Lung microvascular endothelial cell (primary cell): ENCODE data around the gene SPTAN1. TPM values are rescaled to one million over a fixed set of nuclear protein-coding genes. Genes with fewer than 3 reads are reported as not detected.
A peak's percentile ranks its signal among the peaks of the same experiment; 100 is the strongest.

Source experiments
- DNase-seq, 2 donors: peaks; one replicate each; pipeline versions ENCODE4 v3.0.0 to v3.0.0-alpha.2; 2010; ENCODE audit warnings: low read depth in 2 of 2
- total RNA-seq: library from RNA; depleted of rRNA; stranded (reverse); fragments of >200 nt; gene quantifications from 2 replicates; pipeline ENCODE4 v1.2.1, GENCODE V29; 2014

Gene SPTAN1
- total RNA-seq, 1 donor from 2014 or later, result 449 TPM

DNA sequence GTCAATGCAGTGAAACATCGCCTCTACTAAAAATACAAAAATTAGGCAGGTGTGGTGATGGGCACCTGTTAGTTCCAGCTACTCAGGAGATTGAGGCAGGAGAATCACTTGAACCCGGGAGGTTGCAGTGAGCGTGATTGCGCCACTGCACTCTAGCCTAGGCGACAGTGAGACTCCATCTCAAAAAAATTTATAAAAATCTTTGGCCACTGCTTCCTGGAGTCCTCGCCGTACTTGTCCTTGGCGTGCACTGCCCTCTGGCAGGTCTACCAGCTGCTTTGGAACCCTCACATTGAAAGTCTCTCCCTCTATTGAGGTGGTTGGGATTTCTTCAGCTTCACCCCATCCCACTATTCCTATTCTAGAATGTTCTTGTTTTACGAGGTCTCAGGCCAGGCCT lies 79.2 kb downstream of the SPTAN1 start:
- no peak for DNase-seq

DNA sequence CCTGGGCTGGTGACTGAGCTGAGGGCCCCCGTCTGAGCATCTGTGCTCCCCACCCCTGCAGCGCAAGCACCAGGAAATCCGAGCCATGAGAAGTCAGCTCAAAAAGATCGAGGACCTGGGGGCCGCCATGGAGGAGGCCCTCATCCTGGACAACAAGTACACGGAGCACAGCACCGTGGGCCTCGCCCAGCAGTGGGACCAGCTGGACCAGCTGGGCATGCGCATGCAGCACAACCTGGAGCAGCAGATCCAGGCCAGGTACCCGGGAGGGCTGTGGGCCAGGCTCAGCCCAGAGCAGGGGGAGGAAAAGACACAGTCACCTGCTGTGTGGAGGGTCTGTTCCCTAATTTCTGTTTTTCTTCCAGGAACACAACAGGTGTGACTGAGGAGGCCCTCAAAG lies 79.7 kb downstream of the SPTAN1 start:
- no peak for DNase-seq

GRCh38 chr9:128632486-128632885 lies 80.1 kb downstream of the SPTAN1 start:
- DNase-seq, result no peak

DNA sequence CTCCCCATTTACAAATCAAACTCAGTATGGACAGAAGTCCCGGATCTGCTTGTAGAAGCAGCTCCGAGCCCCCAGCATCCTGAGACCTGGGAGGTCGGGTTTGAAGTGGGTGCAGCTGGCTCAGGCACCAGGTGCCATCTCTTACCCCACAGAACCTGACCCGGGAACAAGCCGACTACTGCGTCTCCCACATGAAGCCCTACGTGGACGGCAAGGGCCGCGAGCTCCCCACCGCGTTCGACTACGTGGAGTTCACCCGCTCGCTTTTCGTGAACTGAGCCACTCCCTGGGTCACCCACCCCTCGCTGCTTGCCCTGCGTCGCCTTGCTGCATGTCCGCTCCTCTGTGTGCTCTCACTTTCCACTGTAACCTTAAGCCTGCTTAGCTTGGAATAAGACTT lies 80.7 kb downstream of the SPTAN1 start:
- no peak for DNase-seq

DNA sequence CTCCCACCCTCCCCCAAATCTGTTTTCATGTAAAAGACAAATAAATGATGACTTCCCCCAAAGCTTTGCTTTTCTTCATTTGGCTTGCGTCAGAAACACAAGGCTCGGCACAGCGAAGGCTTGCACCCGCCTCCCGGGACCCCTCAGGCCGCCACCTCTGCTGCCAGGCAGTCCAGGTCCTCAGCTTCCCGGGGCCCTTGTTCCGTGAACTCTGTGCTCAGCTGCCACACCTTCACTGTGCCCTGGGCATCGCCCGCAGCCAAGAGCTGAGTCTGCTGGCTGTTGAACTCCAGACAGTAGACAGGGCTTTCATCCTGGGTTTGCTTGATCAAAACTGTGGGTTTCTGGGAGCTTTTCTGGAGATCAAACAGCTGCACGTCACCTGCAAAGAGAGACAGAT lies 81.2 kb downstream of the SPTAN1 start:
- DNase-seq, result no peak

DNA sequence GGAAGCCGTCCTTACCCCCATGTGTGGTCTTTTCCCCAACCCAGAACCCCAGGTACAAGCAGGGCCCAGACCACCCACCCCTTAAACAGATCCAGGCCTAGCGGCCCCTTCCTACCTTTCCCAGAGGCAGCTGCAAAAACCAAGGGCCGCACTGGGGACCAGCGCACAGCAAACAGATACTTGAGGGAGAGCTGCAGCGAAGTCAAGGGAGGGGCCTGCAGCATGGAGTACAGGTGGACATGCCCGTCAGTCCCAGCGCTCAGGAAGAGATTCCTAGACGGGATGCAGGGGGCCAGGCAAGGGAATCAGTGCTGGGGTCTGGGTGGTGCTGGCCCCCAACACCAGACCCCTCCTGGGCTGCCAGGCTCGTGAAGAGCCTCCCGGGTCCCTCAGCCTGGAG lies 81.7 kb downstream of the SPTAN1 start:
- no peak for DNase-seq

DNA sequence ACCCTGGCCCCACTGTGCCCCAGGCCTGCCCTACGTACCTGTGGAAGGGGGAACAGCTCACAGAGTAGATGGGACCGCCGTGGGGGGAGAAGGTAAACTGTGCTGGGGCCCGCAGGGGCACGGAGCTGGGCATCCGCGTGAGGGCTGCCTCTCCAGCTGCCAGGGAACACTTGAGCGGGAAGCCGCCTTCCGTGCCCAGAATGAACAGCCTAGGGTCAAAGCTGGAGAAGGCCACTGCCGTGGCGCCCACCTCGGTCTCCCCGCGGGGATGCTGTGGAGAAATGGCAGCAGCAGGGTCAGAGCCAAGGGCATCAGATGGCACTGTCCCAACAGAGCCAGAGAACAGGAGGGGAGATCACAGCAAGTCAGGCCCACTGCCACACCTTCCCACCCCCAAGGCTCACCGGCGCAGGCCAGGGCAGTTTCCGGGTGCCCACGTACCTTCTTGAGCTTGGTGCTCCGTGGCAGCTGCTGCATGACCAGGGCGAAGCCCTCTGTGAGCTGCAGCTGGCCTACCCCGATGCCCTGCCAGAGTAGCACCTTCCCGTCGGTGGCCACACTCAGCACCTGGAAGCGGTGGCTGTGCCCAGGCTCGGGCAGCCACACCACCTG lies 82.4 kb downstream of the SPTAN1 start:
- no peak for DNase-seq

DNA sequence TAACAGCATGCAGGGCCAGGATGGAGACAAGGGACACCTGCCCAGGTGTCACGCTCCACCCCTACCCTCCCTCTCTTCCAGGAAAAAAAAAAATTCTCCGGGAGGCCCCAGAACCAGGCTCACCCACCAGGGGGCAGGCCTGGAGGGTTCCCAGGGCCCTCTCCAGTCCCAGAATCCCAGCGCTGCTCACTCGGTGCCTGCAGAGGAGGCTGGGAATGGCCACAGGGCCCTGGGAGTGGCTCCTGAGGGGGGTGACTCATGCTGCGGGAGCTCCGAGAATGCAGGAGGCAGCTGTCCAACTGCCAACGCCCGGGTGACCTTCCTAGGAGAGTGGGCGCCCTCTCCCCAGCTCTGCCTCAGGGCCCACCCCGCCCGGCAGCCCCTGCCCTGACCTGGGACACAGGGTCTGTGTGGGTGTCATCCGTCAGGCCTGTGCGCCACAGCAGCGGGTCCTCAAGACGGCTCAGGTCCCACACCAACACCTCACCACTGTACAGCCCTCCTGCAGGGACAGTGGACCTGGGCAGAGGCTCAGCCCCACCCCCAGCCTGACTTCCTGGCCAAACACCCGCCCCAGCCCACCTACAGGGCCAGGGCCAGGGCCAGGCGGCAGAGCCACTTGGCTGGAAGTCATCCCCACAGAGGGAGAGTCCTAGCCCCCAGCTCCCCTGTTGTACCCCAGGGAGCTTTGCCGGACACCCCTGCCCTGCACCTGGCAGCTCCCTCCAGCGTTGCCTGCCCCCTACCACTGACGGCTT lies 83.1 kb downstream of the SPTAN1 start:
- DNase-seq, result peak; percentile 76 to 91

DNA sequence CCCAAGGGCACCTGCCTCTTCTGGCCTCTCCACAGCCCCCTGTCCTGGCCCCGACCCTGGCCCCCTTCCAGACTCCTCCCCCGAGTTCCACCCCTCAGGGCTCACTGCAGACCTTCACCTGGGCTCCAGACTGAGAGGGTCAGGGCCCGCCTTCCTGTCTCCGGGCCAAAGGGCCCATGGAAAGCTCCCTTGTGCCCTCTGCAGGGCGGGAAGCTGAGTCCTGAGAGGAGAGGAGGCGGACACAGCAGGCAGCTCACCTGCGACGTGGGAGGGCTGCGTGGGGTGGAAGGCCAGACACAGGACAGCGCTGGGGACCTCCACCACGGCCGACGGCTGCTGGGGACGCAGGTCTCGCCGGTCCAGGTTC lies 83.6 kb downstream of the SPTAN1 start:
- no peak for DNase-seq

- no peak for DNase-seq
Observed at GRCh38 chr9:128636556-128637530, 84.5 kb downstream of the SPTAN1 start.

GRCh38 chr9:128637656-128638055 lies 85.3 kb downstream of the SPTAN1 start:
- DNase-seq, result peak in 1 of 2 donors; percentile 66

DNA sequence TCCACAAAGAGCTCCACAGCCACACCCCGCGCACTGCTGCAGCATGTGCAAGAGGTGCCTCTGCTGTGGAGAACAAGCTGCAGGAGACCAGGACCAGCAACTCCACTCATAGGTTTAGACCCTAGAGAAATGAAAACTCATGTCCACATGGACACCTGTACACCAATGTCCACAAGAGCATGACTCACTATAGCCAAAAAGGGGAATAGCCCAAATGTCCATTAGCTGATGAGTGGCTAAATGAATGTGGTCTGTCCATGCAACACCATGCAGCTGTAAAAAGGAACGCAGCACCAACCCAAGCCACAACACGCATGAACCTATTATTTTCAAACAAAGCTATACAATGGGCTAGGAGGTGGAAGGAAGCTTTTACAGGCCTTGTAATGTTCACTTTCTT lies 86.2 kb downstream of the SPTAN1 start:
- no peak for DNase-seq

DNA sequence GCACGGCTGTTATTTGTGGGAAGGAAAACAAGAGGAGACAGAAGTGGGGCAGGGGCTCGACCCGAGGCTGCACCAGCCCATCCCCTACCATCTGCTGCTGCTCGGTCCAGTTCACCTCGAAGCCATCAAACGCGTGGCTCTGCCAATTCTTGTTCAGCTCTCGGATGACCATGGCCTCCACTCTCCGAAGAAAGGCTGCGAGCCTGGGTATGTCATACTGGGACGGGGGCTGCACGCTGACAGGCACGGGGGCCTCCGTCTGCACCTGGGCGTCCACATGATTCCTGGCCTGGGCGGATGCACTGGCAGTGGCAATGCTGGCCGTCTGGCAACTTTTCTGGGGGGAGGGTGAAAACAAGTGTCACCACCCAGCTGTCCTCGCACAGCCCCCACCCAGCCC lies 88.2 kb downstream of the SPTAN1 start:
- DNase-seq, result no peak

DNA sequence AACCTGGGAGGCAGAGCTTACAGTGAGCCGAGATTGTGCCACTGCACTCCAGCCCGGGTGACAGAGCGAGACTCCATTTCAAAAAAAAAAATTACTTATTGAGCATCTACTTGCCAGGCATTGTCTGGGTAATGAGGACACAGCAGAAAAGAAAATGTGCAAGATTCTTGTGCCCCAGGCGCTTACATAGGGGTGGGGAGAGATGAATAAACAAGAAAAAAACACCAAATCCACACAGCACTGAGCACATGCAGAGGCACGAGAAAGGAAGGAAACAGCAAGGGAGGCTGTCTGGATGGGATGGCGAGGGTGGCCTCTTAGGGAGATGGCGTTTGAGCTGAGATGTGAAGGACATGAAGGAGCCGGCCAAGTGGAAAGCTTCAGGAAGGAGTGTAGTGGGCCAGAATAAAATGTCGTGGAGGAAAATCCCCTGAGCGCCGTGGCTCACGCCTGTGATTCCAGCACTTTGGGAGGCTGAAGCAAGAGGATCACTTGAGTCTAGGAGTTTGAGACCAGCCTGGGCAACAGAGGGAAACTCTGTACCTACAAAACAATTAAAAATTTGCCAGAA lies 90.4 kb downstream of the SPTAN1 start:
- DNase-seq, result no peak

GRCh38 chr9:128643519-128644300 lies 91.3 kb downstream of the SPTAN1 start:
- DNase-seq, result no peak

DNA sequence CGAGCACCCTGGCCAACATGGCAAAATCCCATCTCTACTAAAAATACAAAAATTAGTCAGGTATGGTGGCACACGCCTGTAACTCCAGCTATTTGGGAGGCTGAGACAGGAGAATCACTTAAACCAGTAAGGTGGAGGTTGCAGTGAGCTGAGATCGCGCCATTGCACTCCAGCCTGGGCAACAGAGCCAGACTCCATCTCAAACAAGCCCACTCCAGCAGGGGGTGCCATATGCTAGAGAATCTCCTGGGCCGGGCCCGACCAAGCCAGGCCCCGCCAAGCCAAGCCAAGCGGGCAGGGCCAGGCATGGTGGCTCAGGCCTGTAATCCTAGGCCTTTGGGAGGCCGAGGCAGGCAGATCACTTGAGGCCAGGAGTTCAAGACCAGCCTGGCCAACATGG lies 95.8 kb downstream of the SPTAN1 start:
- DNase-seq, result peak; percentile 66 to 78

DNA sequence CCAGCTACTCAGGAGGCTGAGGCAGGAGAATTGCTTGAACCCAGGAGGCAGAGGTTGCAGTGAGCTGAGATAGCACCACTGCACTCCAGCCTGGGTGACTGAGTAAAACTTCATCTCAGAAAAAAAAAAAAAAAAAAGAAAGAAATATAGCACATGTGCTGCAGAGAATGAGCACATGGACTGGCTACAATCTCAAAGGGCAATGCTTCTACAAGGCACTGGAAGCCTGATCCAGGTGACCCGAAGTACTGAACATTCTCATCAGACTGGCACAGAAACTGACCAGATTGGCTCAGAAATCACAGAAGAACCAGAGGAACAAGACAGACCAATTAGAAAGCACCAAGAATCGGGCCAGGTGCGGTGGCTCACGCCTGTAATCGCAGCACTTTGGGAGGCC lies 99.4 kb downstream of the SPTAN1 start:
- no peak for DNase-seq

GRCh38 chr9:128653908-128654307 lies 101.5 kb downstream of the SPTAN1 start:
- DNase-seq, result no peak

- DNase-seq, result no peak
Observed at GRCh38 chr9:128654481-128654880, 102.1 kb downstream of the SPTAN1 start.

- DNase-seq, result peak; percentile 94 to 97
Observed at GRCh38 chr9:128656416-128657343, 104.3 kb downstream of the SPTAN1 start, which contains the start of gene DYNC2I2. TSS of gene DYNC2I2 (minus strand) at chr9:128656847. CDS start at chr9:128656726, 121 bp downstream.
